NCI-H524 (cell line): ENCODE data around the gene MBTPS1.

ENCODE experiments used
- DNase-seq, 2 experiments: peaks; one replicate each; lab custom pipeline; 2025; lab: John Stamatoyannopoulos, UW

The MBTPS1 gene

GRCh38 chr16:84116720-84117493 is at the start of gene MBTPS1:
Gene MBTPS1 (minus strand): TSS chr16:84116942. CDS start chr16:84101783, 15,159 bp downstream.
- peak; percentile 96 to 99 for DNase-seq

- DNase-seq = no peak
Observed at GRCh38 chr16:84165746-84166145, 49.0 kb upstream of the MBTPS1 start.

- no peak for DNase-seq
Observed at GRCh38 chr16:84161801-84162200, 45.1 kb upstream of the MBTPS1 start.

- DNase-seq = no peak
Observed at GRCh38 chr16:84161037-84161436, 44.3 kb upstream of the MBTPS1 start.

DNA sequence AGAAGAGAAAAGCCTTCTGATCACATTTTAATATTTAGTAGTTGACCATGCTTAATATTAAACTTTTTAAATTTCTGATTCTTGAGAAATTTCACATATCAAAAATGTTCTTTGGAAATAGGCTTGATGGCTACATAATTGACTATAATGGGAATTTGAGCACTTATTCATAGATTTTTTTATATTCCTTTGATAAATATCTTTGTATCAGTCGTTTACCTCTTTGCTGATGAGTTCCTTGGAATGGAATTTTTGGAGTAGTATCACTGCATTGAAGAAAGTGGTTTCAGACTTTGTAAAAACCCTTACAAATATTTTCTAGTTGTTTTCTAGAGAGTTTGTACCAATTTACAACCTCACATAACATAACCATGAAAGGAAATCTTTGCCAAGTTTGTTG is 43.1 kb upstream of the MBTPS1 start:
- no peak for DNase-seq

GRCh38 chr16:84159007-84159406 is 42.3 kb upstream of the MBTPS1 start:
- no peak for DNase-seq

- DNase-seq = peak in 1 of 2 experiments; percentile 19
Observed at GRCh38 chr16:84156342-84156784, 39.6 kb upstream of the MBTPS1 start.

- DNase-seq = no peak
Observed at GRCh38 chr16:84155771-84156170, 39.0 kb upstream of the MBTPS1 start.

- no peak for DNase-seq
Observed at GRCh38 chr16:84155226-84155625, 38.5 kb upstream of the MBTPS1 start.

DNA sequence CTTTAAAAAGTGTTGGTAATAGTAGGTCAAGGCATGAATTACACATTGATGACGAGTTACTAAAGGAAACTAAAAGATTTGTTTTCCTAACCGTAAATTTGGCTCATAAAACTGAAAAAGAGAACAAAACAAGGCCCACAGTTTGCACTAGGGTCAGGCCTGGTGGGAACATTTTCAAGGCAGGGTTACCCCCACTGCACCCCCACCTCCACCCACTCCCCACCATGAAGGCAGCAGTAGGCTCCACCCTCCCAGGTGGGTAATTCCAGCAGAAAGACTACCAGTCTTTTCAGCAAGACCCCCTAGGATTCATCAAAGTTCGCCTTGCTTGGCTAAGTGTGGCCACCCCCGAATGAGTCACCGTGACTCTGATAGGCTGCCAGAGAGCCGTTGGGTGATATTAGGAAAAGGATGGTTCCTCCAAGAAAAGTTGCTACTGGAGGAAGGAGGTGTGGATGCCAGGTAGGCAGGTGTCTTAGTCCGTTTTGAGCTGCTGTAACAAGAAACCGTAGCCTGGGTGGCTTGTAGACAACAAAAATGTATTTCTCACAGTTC is 37.0 kb upstream of the MBTPS1 start:
- no peak for DNase-seq

GRCh38 chr16:84150926-84151325 is 34.2 kb upstream of the MBTPS1 start:
- no peak for DNase-seq

DNA sequence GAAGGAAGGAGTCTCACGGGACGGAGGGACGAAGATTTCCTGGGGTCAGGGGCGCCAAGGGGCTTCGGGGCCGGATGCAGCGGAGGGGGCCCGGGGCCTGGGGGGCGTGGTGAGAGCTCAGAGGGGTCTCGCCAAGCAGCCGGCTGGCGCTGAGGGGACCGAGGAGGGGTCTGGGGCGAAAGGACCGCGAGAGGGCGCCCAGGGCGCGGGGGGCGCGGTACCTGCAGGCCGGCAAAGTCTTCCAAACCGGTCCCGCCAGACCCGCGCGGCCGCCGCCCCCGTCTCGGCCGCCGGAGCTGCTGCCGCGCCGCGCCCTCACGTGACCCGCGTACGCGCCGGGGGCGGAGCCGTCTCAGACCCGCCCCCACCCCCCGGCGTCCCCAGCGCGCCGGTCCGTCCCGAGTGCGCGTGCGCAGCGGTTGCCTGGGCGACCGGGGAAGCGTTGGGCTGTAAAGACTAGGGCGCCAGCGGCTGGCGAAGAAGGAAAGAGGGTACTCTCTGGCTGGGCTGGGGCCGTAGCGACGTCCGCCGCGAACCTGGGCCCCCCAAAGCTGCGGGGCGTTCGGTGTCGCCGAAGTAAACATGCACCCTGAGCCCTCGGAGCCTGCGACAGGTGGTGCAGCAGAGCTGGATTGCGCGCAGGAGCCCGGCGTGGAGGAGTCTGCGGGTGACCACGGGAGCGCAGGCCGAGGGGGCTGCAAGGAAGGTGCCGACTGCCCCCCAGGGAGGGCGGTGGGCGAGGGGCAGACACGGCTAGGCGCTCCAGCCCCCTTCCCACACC is 28.3 kb upstream of the MBTPS1 start, which contains the start of the genes DNAAF1 and HSDL1:
TSS of gene DNAAF1 (plus strand) at position 450 of the 781 bp plus-strand sequence. CDS start at position 583, 133 bp downstream.
TSS of gene HSDL1 (minus strand) at position 319 of the 781 bp plus-strand sequence. CDS start 13,856 bp downstream, outside the sequence.
- DNase-seq = peak; percentile 84 to 92

- peak; percentile 10 to 40 for DNase-seq
Observed at GRCh38 chr16:84144209-84144858, 27.6 kb upstream of the MBTPS1 start.

DNA sequence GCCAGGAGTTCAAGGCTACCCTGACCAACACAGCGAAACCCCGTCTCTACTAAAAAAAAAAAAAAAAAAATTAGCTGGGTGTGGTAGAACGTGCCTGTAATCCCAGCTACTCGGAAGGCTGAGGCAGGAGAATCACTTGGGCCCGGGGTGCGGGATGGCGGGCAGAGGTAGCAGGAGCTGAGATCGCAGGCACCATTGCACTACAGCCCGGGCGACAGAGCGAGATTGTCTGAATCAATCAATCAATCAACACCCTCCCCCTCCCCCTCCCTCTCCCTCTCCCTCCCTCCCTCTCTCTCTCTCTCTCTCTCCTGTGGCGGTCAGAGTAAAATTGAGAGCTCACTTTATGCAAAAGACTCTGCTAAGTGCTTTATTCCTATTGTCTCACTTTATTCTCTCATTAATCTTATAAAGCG is 27.1 kb upstream of the MBTPS1 start:
- no peak for DNase-seq

DNA sequence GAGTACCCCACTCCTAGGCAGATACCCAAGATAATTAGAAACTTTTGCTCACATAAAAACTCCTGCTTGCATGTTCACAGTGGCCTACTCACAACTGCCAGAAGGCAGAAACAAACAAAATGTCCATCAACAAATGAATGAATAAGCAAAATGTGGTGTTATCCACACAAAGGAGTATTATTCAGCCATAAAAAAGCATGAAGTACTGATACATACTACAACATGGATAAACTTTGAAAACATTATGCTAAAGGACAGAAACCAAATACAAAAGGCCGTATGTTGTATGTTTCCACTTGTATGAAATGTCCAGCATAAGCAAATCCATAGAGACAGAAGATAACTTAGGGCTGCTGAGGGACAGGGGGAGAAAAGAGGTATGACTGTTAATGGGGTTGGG is 26.3 kb upstream of the MBTPS1 start:
- no peak for DNase-seq

GRCh38 chr16:84141143-84141670 is 24.5 kb upstream of the MBTPS1 start:
- peak; percentile 11 to 69 for DNase-seq

DNA sequence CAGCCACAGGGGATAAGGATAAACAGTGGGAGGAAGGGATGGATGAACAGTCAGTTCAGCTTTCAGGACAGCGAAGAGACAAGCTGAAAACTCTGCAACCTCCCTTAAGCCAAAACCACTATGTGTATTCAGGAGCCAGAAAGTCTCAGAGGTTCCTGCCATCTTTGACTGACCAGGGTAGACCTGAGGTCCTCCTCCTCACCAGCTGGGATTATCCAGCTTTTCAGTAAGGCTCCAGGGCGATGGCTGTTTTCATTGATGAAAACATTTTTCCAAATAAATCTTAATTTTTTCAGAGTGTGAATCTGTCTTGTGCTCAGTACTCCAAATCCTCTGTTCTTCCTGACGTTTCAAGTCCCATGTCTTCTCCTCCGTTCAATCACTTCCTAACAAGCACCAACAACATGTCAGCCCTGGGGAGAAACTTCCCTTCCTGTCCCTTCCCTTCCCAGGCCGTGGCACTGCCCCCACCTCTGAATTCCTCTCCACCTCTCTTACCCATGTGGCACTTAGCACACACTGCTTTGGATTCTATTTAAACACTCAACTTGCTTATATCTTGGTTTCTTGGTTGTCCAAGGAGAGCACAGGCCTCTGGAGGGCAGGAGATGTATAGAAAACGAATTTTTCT is 23.0 kb upstream of the MBTPS1 start:
- no peak for DNase-seq

DNA sequence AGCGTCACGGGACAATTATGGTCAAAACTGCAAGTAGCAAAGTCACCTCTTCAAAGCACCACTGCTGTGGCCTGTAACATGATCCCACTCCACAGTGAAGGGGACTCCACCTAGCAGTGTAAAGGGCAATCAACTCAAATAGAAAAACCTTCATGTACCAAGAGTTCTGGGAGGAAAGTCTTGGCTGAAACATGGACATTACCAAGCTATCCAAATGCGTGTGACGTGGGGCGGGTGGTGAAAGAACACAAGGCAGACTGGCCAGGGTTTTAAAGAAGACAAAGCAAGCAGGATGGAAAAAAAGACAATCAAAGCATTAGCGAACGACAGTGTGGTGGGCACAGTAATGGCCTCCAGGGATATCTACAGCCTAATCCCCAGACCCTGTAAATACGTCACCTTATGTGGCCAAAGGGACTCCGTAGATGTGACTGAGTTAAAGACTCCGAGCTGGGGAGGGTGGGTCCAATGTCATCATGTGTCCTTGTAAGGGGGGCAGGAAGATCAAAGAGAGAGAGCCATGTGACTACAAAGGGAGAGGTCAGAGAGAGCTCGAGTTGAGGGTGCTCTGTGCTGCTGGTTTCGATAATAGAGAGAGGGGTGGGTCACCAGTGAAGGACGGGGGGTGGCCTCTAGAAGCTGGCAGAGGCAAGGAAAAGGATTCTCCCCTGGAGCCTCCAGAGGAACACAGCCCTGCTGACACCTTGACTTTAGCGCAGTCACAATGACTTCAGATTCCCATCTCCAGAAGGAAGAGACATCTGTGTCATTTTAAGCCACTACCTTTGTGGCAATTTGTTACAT is 22.3 kb upstream of the MBTPS1 start:
- peak; percentile 82 to 84 for DNase-seq

- DNase-seq = no peak
Observed at GRCh38 chr16:84138500-84138823, 21.7 kb upstream of the MBTPS1 start.

- DNase-seq = no peak
Observed at GRCh38 chr16:84137769-84138357, 21.1 kb upstream of the MBTPS1 start.
